ENCODE measurements around the gene SERINC5. TPM values are rescaled to one million over a fixed set of nuclear protein-coding genes. Genes with fewer than 3 reads are reported as not detected.

The SERINC5 gene
- polyA plus RNA-seq, 1 donor = 18.7 TPM

DNA sequence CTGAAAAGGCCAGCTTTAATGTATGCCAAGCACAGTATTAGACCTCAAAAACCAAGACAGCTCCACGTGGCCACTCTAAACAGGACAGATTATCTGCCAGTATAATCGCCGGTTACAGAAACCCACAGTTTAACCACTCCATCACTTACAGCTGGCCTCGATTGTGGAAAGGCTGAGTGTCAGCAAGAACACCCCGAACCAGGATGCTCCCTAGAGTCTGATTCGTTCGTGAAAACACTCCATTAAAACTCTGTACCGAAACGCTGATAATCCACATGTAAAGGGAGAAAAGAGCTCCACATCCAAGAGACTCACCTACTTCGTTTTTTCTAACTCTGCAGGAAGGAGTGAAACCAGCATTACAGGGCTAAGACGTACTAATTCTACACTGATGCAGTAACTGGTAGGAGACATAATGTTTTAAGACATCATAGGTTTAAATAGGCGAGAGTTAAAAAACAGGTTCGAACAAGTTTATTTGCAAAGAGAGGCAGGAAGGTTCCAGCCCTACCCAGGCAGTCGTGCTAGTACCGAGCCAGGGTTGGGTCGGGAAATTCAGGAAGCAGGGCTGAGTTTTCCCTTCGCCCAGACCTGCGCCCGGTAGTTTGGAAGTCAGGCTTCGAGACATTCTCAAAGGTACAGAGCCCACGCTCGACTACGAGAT, 949 bp downstream of the SERINC5 start:
- DNase-seq = no peak

- DNase-seq = no peak
Observed at GRCh38 chr5:80251636-80252035, 4.2 kb downstream of the SERINC5 start.

GRCh38 chr5:80250801-80251200, 5.0 kb downstream of the SERINC5 start:
- no peak for DNase-seq

GRCh38 chr5:80249901-80250300, 5.9 kb downstream of the SERINC5 start:
- DNase-seq = no peak

DNA sequence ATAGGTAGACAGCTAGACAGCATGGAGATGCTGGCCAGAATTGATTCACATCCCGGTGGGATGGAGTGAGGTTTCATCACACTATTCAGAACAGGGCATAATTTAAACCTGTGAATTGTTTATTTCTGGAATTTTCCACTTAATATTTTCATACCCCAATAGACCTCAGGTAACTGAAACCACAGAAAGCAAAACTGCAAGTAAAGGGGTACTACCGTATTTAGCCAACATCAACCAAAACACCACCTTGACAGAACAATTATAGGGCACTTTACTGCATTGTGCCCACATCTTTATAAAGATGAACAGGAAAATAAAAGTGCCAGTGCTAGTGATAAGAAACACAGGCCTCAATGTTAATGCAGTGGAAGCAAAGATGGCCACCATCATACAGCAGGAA, 7.5 kb downstream of the SERINC5 start:
- DNase-seq = no peak

- no peak for DNase-seq
Observed at GRCh38 chr5:80246995-80247729, 8.7 kb downstream of the SERINC5 start.

- DNase-seq = no peak
Observed at GRCh38 chr5:80246001-80246758, 9.7 kb downstream of the SERINC5 start.

DNA sequence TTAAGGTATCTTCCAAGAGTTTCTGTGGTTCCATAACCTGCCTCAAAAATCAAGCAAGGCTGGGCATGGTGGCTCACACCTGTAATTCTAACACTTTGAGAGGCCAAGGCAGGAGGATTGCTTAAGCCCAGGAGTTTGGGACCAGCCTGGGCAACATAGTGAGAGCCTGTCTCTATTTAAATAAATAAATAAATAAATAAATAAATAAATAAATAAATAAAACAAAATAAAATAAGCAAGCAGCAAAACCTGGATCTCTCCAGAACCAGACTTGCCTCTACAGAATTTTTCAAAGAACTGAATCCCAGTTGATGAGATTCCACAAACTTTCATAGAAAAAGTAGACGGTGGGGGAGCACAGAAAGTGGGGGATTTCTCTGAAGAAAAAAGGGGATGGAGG, 12.3 kb downstream of the SERINC5 start:
- DNase-seq = no peak

DNA sequence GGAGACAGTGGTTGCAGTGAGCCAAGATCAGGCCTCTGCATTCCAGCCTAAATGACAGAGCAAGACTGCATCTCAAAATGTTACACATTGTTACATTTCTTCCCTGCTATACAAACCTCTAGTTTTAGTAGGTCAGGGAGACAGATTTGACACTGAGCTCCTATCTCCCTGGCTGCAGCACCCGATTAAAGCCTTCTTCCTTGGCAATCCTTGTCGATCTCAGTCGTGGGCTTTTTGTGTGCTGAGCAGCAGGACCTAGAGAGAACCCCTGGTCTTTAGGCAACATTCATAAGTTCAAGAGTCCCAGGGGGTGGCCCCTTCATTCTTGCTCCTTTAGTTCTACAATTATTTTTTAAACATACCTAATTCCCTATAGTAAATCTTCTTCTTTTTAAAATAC, 13.0 kb downstream of the SERINC5 start:
- DNase-seq = no peak

DNA sequence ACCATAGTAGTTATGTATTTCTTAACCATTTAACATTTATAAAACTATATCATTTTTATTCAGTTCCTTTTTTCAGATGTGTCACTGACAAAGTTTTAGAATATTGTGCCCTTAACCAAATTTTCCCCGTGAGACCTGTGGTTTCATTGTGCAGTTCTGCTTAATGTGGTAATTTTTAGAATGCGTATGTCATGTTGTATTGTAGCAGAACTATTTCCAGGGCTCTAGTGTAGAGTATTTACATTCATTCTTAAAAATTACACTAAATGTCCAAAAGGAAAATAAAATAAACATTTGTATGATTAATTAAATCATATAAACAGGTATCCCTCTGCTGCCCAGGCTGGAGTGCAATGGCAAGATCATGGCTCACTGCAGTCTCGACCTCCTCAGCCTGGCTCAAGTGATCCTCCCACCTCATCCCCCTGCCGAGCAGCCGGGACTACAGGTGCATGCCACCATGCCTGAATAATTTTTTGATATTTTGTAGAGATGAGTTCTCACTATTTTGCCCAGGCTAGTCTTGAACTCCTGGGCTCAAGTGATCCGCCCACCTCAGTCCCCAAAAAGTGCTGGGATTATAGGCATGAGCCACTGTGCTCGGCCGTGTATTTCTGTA, 15.4 kb downstream of the SERINC5 start:
- DNase-seq = no peak

- DNase-seq = peak; percentile 76
Observed at GRCh38 chr5:80239680-80240367, 16.0 kb downstream of the SERINC5 start.

DNA sequence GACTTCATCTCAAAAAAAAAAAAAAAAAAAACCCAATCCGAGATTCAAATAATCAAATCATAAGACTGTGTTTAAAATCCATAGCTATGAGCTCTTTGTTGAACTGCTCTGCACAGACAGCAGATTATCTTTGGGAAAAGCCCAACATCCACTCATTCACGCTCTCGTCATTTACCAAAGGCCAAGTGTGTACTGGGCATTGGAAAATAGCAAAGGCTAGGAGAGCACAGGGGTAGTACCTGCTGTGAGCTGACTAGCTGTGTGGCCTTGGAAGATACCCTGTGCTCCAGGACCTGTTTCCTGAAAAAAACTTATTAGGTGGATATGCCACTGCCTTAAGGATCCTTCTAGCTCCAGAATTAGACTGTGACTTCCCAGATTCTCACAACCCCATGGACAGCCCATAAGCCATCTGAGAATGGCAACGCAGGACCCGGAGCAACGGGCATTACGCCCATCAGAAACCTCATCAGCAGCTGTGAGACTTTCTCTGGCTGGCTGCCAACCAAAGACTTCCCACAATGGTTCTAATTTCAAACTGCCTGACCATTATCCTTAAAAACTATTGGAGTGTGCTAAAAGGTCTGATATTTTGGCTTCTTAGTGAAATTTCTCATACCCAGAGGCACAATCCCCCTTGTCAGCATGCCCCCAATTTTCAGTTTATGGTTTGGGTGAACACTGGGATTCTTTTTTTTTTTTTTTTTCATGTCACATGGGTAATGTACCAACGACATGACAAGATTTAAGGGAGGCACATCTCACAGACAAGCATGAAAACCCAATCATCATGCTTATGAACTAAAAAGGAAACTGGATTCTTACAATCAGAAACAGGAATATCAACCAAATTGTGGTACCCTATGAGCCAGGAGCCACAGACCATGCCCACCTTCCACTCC, 16.8 kb downstream of the SERINC5 start:
- peak; percentile 69 for DNase-seq

GRCh38 chr5:80238097-80238496, 17.8 kb downstream of the SERINC5 start:
- DNase-seq = no peak

DNA sequence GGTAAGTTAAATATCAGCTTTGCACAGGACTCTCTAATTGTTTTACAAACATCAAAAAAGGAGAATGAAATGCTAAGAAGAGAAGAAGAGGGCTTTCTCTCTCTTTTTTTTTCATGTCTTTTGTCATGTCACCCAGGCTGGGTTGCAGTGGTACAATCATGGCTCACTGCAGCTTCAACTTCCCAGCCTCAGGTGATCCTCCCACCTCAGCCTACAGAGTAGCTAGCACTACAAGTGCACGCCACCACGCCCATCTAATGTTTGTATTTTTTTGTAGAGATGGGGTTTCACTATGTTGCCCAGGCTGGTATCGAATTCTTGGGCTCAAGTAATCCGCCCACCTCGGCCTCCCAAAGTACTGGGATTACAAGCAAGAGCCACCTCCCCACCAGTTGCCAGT, 18.6 kb downstream of the SERINC5 start:
- no peak for DNase-seq

DNA sequence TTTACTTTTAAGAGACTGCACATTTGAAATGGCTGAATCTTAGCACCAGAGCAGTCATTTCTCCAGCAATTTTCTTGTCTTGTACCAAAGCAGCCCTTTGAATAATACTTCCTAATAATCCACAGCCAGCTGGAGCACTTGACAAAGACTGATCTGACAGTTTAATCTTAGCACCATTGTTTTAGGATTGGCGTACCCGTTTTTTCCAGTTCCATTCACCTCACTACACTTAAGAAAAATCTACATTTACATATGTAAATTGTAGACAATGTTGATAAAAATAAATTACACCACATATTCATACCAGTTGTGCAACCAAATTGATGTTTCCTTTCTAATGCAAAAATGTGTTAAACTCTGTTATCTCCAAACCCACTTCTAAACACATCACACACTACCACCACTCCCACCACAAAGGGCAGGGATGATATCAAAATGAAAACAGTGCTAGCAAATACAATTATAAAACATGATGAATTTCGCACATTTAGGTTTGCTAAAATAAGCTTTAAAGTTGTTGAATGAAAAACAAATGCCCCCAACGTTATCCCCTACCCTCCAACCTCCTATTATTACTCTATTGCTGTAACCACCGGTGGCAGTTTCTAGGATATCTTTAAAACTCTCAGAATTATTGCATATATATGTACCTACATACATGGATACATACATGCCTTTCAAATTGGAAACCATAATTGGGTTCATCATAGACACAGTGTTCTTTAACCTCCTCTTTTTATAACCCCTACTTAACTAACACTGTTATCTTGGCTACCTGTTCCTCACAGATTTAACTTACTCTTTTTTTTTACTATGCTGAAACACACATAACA, 21.5 kb downstream of the SERINC5 start:
- no peak for DNase-seq

DNA sequence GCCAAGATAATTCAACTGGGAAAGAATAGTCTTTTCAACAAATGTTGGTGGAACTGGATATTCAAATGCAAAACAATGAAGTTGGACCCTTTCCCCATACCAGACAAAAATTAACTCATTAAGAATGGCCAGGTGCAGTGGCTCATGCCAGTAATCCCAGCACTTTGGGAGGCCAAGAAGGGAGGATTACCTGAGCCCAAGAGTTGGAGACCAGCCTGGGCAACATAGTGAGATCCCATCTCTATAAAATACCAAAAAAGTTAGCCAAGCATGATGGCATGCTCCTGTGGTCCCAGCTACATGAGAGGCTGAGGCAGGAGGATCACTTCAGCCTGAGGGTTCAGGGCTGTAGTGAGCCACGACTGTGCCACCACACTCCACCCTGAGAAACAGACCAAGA, 24.2 kb downstream of the SERINC5 start:
- no peak for DNase-seq

DNA sequence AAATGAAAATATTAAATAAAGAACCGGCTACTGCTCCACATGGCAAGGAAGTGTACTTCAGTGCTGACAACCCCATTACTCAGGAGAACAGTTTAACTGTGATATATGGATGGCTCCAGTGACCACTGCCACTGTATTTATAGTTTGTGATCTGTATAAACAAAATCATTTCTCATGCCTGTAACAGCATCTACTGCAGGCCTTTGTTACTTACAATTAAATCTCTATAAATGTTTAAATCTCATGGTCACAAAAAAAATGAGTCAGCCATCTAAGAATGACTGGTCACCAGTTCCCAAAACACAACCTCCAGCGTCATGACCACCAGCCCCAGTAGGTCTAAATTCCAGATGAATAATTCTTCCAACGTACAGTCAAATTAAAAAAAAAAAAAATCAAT, 24.6 kb downstream of the SERINC5 start:
- DNase-seq = no peak

GRCh38 chr5:80230269-80230992, 25.4 kb downstream of the SERINC5 start:
- no peak for DNase-seq

DNA sequence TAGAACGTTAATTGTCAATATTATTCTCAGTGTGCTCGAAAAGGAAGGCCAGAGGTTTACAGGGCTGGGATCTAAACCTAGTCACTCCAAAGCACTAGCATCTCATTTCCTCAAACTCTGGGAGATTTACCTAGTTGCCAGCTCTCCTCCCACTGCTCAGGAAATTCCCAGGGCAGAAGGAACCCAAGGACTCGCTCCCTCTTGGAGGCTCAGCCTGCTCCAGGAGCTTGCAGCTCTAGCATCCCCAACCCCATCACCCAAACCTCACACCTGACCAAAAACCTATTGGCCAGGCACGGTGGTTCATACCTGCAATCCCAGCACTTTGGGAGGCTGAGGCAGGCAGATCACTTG, 26.0 kb downstream of the SERINC5 start:
- DNase-seq = no peak
